Activated CD8-positive, alpha-beta memory T cell treated with anti-CD3 and anti-CD28 coated beads, Interleukin-2, amount 10 ng/mL, durations not matched to agents 7 days and 5 days (primary cell): ENCODE measurements around the gene CFDP1. TPM values are rescaled to one million over a fixed set of nuclear protein-coding genes. Genes with fewer than 3 reads are reported as not detected.
A peak's percentile ranks its signal among the peaks of the same experiment; 100 is the strongest.

ENCODE experiments used
- ATAC-seq: fragments of 150-1000 bp; cut with Tn5 transposase; one replicate; pipeline ENCODE4 v1.10.0; 2021; ENCODE audit warnings: moderate library complexity
- CTCF ChIA-PET: fragments of 350-600 bp; sonication (Branson Sonifier 250); formaldehyde crosslinking; loops from one replicate; lab custom pipeline; 2021; ENCODE audit warnings: antibody characterized with exemption; lab: Charles Lee
- DNase-seq: peaks from one replicate; pipeline ENCODE4 v3.0.0-alpha.2; 2020
- H3K27ac Mint-ChIP-seq: one replicate; pipeline ENCODE4 v1.8.0; 2021; ENCODE audit warnings: mild to moderate bottlenecking, mixed read lengths
- H3K27me3 Mint-ChIP-seq: one replicate; pipeline ENCODE4 v1.8.0; 2021; ENCODE audit warnings: mixed read lengths
- H3K36me3 Mint-ChIP-seq: one replicate; pipeline ENCODE4 v1.8.0; 2021; ENCODE audit warnings: mild to moderate bottlenecking, mixed read lengths
- H3K4me1 Mint-ChIP-seq: one replicate; pipeline ENCODE4 v1.8.0; 2021; ENCODE audit warnings: mixed read lengths
- H3K4me3 Mint-ChIP-seq: one replicate; pipeline ENCODE4 v1.8.0; 2021; ENCODE audit warnings: mild to moderate bottlenecking, moderate library complexity, mixed read lengths
- H3K9me3 Mint-ChIP-seq: one replicate; pipeline ENCODE4 v1.8.0; 2022; ENCODE audit warnings: low read depth, mixed read lengths
- total RNA-seq, 2 experiments: library from RNA; stranded (reverse); gene quantifications; one replicate each; pipeline ENCODE4 v1.2.3, GENCODE V29; 2021

Gene CFDP1
- total RNA-seq = 10 to 100 TPM; 31.4 to 44.0 TPM

- Mint-ChIP-seq H3K36me3 (no peaks in the 10 kb centered on the region), H3K9me3 (no peaks in the 10 kb centered on the region), H3K27me3 (no peaks in the 10 kb centered on the region), H3K4me3 (peak within 1 kb of the TSS; percentile 81), H3K27ac (peak within 1 kb of the TSS; percentile 95), H3K4me1 (peaks cover 33% of the 10 kb centered on the region)
- ATAC-seq (peak; percentile 94), DNase-seq (peak; percentile 97)
- CTCF ChIA-PET = interaction anchor here (0.8 to 3.6 kb wide), 12 partner anchors 11 to 322 kb away, joined by 3 to 45 read pairs (median 4); partner anchors contain the start of genes KARS1, TERF2IP and TMEM170A
Observed at GRCh38 chr16:75432828-75433731, at the start of gene CFDP1. CFDP1 (minus strand) TSS chr16:75433503; CDS start chr16:75433352, 151 bp downstream.

GRCh38 chr16:75482434-75483205, 49.3 kb upstream of the CFDP1 start:
- H3K27ac Mint-ChIP-seq = no peak overlapping the region
- CTCF ChIA-PET = interaction anchor here (1.5 kb wide), 1 partner anchor 17 kb away, joined by 3 read pairs; no protein-coding TSS in a partner anchor
- peaks cover 3% of the 10 kb centered on the region for H3K4me1 Mint-ChIP-seq
- no peak for ATAC-seq
- peaks cover 3% of the 10 kb centered on the region for H3K27me3 Mint-ChIP-seq
- no peaks in the 10 kb centered on the region for H3K9me3 Mint-ChIP-seq
- no peak overlapping the region for H3K4me3 Mint-ChIP-seq
- no peaks in the 10 kb centered on the region for H3K36me3 Mint-ChIP-seq
- DNase-seq = no peak

GRCh38 chr16:75481475-75481874, 48.2 kb upstream of the CFDP1 start:
- CTCF ChIA-PET = interaction anchor here (1.4 kb wide), 1 partner anchor 9 kb away, joined by 5 read pairs; no protein-coding TSS in a partner anchor

GRCh38 chr16:75479421-75479990, 46.2 kb upstream of the CFDP1 start:
- Mint-ChIP-seq H3K4me3 (no peak overlapping the region), H3K36me3 (no peaks in the 10 kb centered on the region), H3K27ac (no peak overlapping the region), H3K9me3 (no peaks in the 10 kb centered on the region), H3K4me1 (no peaks in the 10 kb centered on the region), H3K27me3 (no peaks in the 10 kb centered on the region)
- DNase-seq (no peak), ATAC-seq (no peak)
- CTCF ChIA-PET = no interaction called here

More at GRCh38 chr16:75481475-75481874, 48.2 kb upstream of the CFDP1 start:
- Mint-ChIP-seq H3K36me3 (no peaks in the 10 kb centered on the region), H3K9me3 (no peaks in the 10 kb centered on the region), H3K4me1 (peaks cover 3% of the 10 kb centered on the region), H3K4me3 (no peak overlapping the region), H3K27me3 (peaks cover 3% of the 10 kb centered on the region), H3K27ac (no peak overlapping the region)
- DNase-seq (no peak), ATAC-seq (no peak)

- H3K4me3 Mint-ChIP-seq = no peak overlapping the region
- no peaks in the 10 kb centered on the region for H3K36me3 Mint-ChIP-seq
- CTCF ChIA-PET = interaction anchor here (2.2 kb wide), 1 partner anchor 14 kb away, joined by 7 read pairs; the partner anchor contains the start of gene TMEM170A
- H3K4me1 Mint-ChIP-seq = no peaks in the 10 kb centered on the region
- H3K27ac Mint-ChIP-seq = no peak overlapping the region
- H3K9me3 Mint-ChIP-seq = no peaks in the 10 kb centered on the region
- DNase-seq = no peak
- no peaks in the 10 kb centered on the region for H3K27me3 Mint-ChIP-seq
- no peak for ATAC-seq
Observed at GRCh38 chr16:75478480-75479345, 45.4 kb upstream of the CFDP1 start.

- no peaks in the 10 kb centered on the region for H3K9me3 Mint-ChIP-seq
- DNase-seq = no peak
- no peak overlapping the region for H3K27ac Mint-ChIP-seq
- no peaks in the 10 kb centered on the region for H3K4me1 Mint-ChIP-seq
- no peak overlapping the region for H3K4me3 Mint-ChIP-seq
- no peaks in the 10 kb centered on the region for H3K36me3 Mint-ChIP-seq
- CTCF ChIA-PET = interaction anchor here (0.6 to 2.2 kb wide), 3 partner anchors 13 to 69 kb away, joined by 3 to 7 read pairs (median 5); partner anchors contain the start of gene TMEM170A
- no peak for ATAC-seq
- no peaks in the 10 kb centered on the region for H3K27me3 Mint-ChIP-seq
Observed at GRCh38 chr16:75477680-75478473, 44.6 kb upstream of the CFDP1 start.

- Mint-ChIP-seq H3K27me3 (no peaks in the 10 kb centered on the region), H3K36me3 (no peaks in the 10 kb centered on the region), H3K4me3 (no peak overlapping the region), H3K9me3 (no peaks in the 10 kb centered on the region), H3K27ac (no peak overlapping the region), H3K4me1 (no peaks in the 10 kb centered on the region)
- no peak for DNase-seq
- CTCF ChIA-PET = interaction anchor here (0.6 to 2.2 kb wide), 4 partner anchors 12 to 287 kb away, joined by 3 to 7 read pairs (median 4); partner anchors contain the start of gene TMEM170A
- ATAC-seq = no peak
Observed at GRCh38 chr16:75476817-75477216, 43.5 kb upstream of the CFDP1 start.

GRCh38 chr16:75475420-75475847, 42.1 kb upstream of the CFDP1 start:
- no peak for ATAC-seq
- no peak overlapping the region for H3K27ac Mint-ChIP-seq
- no peaks in the 10 kb centered on the region for H3K9me3 Mint-ChIP-seq
- no peaks in the 10 kb centered on the region for H3K36me3 Mint-ChIP-seq
- no peaks in the 10 kb centered on the region for H3K4me1 Mint-ChIP-seq
- no peaks in the 10 kb centered on the region for H3K27me3 Mint-ChIP-seq
- CTCF ChIA-PET = no interaction called here
- no peak overlapping the region for H3K4me3 Mint-ChIP-seq
- DNase-seq = no peak

- H3K4me1 Mint-ChIP-seq = no peaks in the 10 kb centered on the region
- no peak overlapping the region for H3K27ac Mint-ChIP-seq
- CTCF ChIA-PET = interaction anchor here (0.6 to 1.6 kb wide), 4 partner anchors 15 to 291 kb away, joined by 3 to 11 read pairs (median 4); no protein-coding TSS in a partner anchor
- ATAC-seq (no peak), DNase-seq (no peak)
- no peaks in the 10 kb centered on the region for H3K9me3 Mint-ChIP-seq
- H3K27me3 Mint-ChIP-seq = no peaks in the 10 kb centered on the region
- H3K4me3 Mint-ChIP-seq = no peak overlapping the region
- no peaks in the 10 kb centered on the region for H3K36me3 Mint-ChIP-seq
Observed at GRCh38 chr16:75472908-75473877, 39.9 kb upstream of the CFDP1 start.

- Mint-ChIP-seq H3K36me3 (no peaks in the 10 kb centered on the region), H3K27ac (no peak overlapping the region), H3K9me3 (no peaks in the 10 kb centered on the region), H3K4me1 (no peaks in the 10 kb centered on the region), H3K27me3 (no peaks in the 10 kb centered on the region), H3K4me3 (no peak overlapping the region)
- peak; percentile 48 for DNase-seq
- CTCF ChIA-PET = interaction anchor here (0.6 to 3.8 kb wide), 16 partner anchors 9 to 309 kb away, joined by 3 to 13 read pairs (median 4); partner anchors contain the start of gene TMEM231
- ATAC-seq = peak; percentile 78
Observed at GRCh38 chr16:75471723-75472633, 38.7 kb upstream of the CFDP1 start.
